Pancreas (tissue), 10 donors: ENCODE results near the gene TMEM106A. TPM values are rescaled to one million over a fixed set of nuclear protein-coding genes. Genes with fewer than 3 reads are reported as not detected.

Experiments
- ATAC-seq, 4 donors: fragments of 200-7000 bp; cut with Tn5 transposase; one replicate each; pipeline versions ENCODE4 v1.8.0 to v1.9.1; 2020; ENCODE audit warnings: mild to moderate bottlenecking in 4 of 4, moderate library complexity in 4 of 4
- DNase-seq, 6 donors: peaks; one replicate each; pipeline ENCODE4 v3.0.0-alpha.2; 2020
- FAIRE-seq: peaks from 2 replicates; lab custom pipeline; 2012; peaks lifted over from hg19 to GRCh38; lab: Jason Lieb, UNC
- H3K27ac ChIP-seq, 4 donors: fragments of 200-600 bp; sonication (generic); 1 replicate in 3 of 4; 2 replicates in 1 of 4; pipeline versions ENCODE4 v1.5.0 to v1.8.0; 2020
- H3K27me3 ChIP-seq, 4 donors: fragments of 200-600 bp; one replicate each; pipeline ENCODE4 v1.8.0; 2021
- H3K36me3 ChIP-seq, 3 donors: fragments of 200-600 bp; sonication (generic) in 1 of 3; one replicate each; pipeline versions ENCODE4 v1.5.0 to v1.8.0; 2020 to 2021
- H3K4me1 ChIP-seq, 3 donors: fragments of 200-600 bp; one replicate each; pipeline ENCODE4 v1.8.0; 2021
- H3K4me3 ChIP-seq, 4 donors: fragments of 200-600 bp; sonication (generic) in 2 of 4; one replicate each; pipeline versions ENCODE4 v1.5.0 to v1.8.0; 2020 to 2021
- H3K9me3 ChIP-seq, 4 donors: fragments of 200-600 bp; one replicate each; pipeline ENCODE4 v1.8.0; 2021
- WGBS, 2 donors: extraction: QIAGEN DNeasy Blood & Tissue Kit; methylation state at CpG; one replicate each; pipeline ENCODE4 v1.1.7; 2013; 5-methylcytosine and 5-hydroxymethylcytosine counted together
- intact Hi-C, 3 donors: fragments of 100-400 bp; cut with DNase I; formaldehyde crosslinking; loops; one replicate each; pipeline versions ENCODE4 v1.11.1 to v1.14.2; 2022
- polyA plus RNA-seq, 2 donors: library from polyadenylated mRNA; stranded (reverse); fragments of 200-250 nt; gene quantifications; one replicate each; pipeline ENCODE4 v1.2.3, GENCODE V29; 2013
- total RNA-seq, 6 donors: library from RNA; stranded (reverse); fragmentation: NEBNext Ultra II Directional in 4 of 6; extraction: Animal tissue kit (Norgen Biotek cat#: 25700) in 4 of 6; gene quantifications; one replicate each; pipeline versions ENCODE4 v1.2.1 to v1.2.4, GENCODE V29; 2021 to 2023
- TF ChIP-seq, protein P1 (sequence below), 4 donors: fragments of 200-600 bp; sonication (generic) in 3 of 4; IDR thresholded peaks; one replicate each; pipeline versions ENCODE4 v1.5.0 to v1.8.0; 2021; ENCODE audit warnings: antibody characterized with exemption in 4 of 4
- donor health status: healthy with polysubstance abuse.
- donor health status: DM: no; HTN: no; CAD: no; lungs with moderate emphysema.
- donor health status: DM: no; HTN: no; CAD: no.
- donor health status: control.
- donor health status: control.
- donor health status: Bipolar disorder and iron deficiency.
- donor health status: DM: yes; HTN: yes; CAD: no.
- donor health status: DM: no; HTN: no; CAD: no.
- donor health status: DM: no; HTN: no; CAD: no.
- donor health status: DM: yes; HTN: yes; CAD: no.

The TMEM106A gene
- total and polyA plus RNA-seq, 8 donors, result 1.4 to 7.9 (median 4.4) TPM

DNA sequence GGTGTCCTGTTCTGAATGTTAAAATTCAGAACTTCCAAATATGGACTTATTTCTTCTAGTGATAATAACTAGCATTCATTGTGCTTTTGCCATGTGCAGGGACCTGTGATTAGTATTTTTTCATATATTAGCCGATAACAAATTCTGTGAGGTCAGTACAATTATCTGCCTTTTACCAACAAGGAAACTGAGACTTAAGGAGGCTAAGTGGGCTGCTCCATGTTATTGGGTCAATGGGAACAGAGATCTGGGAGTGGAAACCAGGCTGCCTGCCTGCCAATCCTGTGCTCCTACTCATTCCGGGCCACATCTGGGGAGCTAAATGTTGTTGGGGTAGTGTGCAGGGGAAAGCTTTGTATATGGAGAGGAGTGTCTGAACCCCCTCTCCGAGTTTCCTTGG lies 3.7 kb downstream of the TMEM106A start:
- intact Hi-C loops, result loop anchor here in 1 of 3 donors (10.0 kb wide), 1 partner anchor 211 kb away; the partner anchor contains the start of gene IFI35
- 96 to 97% methylated on average over 3 of the region's 3 CpGs for WGBS, 2 donors
- DNase-seq (no peak), FAIRE-seq (no peak), ATAC-seq (no peak)
- Histone ChIP-seq H3K4me3 (no peak overlapping the region), H3K27me3 (no peaks in the 10 kb centered on the region), H3K4me1 (peaks cover 8 to 31% (median 21%) of the 10 kb centered on the region in 3 donors), H3K36me3 (no peaks in the 10 kb centered on the region), H3K27ac (no peak overlapping the region), H3K9me3 (no peaks in the 10 kb centered on the region)
- TF ChIP-seq, protein P1, sequence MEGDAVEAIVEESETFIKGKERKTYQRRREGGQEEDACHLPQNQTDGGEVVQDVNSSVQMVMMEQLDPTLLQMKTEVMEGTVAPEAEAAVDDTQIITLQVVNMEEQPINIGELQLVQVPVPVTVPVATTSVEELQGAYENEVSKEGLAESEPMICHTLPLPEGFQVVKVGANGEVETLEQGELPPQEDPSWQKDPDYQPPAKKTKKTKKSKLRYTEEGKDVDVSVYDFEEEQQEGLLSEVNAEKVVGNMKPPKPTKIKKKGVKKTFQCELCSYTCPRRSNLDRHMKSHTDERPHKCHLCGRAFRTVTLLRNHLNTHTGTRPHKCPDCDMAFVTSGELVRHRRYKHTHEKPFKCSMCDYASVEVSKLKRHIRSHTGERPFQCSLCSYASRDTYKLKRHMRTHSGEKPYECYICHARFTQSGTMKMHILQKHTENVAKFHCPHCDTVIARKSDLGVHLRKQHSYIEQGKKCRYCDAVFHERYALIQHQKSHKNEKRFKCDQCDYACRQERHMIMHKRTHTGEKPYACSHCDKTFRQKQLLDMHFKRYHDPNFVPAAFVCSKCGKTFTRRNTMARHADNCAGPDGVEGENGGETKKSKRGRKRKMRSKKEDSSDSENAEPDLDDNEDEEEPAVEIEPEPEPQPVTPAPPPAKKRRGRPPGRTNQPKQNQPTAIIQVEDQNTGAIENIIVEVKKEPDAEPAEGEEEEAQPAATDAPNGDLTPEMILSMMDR (IDR thresholded peaks at IDR 0.05), result no peak

DNA sequence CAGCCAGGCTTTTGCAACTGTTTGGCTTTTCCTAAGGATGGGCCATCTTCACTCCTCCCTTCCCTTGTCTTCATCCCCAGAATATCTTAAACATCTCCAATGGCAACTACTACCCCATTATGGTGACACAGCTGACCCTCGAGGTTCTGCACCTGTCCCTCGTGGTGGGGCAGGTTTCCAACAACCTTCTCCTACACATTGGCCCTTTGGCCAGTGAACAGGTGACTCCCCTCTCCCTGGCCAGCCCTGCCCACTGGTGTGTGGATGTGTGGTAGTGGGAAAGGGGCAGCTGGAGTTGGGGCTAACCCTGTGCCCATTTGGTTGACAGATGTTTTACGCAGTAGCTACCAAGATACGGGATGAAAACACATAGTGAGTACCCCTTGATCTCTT lies 4.7 kb downstream of the TMEM106A start:
- Histone ChIP-seq H3K9me3 (no peaks in the 10 kb centered on the region), H3K36me3 (no peaks in the 10 kb centered on the region), H3K27ac (no peak overlapping the region), H3K4me3 (no peak overlapping the region), H3K4me1 (peaks cover 8 to 27% (median 15%) of the 10 kb centered on the region in 3 donors), H3K27me3 (no peaks in the 10 kb centered on the region)
- ATAC-seq (no peak), FAIRE-seq (no peak), DNase-seq (no peak)
- intact Hi-C loops, result loop anchor here in 1 of 3 donors (10.0 kb wide), 1 partner anchor 212 kb away; the partner anchor contains the start of gene IFI35
- 40 to 56% methylated on average over 4 of the region's 4 CpGs for WGBS, 2 donors
- TF ChIP-seq, protein P1 (IDR thresholded peaks at IDR 0.05), result no peak

DNA sequence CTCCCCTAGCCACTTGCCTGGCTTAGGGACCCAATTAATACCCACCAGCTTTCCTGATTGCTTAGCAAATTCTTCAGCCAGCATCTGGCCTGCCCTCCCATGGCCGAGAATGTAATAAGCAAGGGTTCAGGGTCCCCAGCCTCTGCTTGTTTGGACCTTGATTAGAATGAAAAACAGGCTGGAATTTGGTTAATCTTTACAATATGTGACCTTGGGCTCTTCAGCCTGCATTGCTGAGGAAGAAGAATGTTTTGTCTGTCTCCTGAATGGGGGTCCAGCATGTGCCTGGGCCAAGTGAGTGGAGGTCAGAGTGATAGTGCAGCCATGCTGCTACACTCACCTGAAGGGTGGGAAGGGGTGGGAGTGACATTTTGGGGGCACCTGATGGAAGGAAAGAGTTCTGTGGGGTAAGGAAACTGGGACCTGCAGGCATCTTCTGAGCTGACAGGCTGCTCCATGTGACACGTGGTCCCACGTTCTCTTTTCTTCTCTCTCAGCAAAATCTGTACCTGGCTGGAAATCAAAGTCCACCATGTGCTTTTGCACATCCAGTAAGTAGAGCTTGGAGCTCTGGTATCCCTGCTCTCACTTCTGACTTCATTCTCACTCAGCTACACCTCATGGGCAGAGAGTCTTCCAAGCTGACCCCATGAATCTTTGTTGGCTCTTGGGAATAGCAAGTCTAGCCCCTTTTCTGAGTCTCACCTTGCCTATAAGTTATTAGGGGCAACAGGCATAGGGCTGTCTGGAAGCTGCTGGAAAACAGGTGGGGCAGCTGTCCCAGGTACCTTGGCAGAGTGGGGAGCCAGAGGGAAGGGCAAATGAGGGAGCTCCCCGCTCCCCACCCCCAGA lies 5.3 kb downstream of the TMEM106A start:
- ATAC-seq, result no peak
- DNase-seq, result no peak
- H3K4me1 ChIP-seq, result peaks cover 8 to 27% (median 15%) of the 10 kb centered on the region in 3 donors
- intact Hi-C loops, result loop anchor here in 1 of 3 donors (10.0 kb wide), 1 partner anchor 212 kb away; the partner anchor contains the start of gene IFI35
- no peak overlapping the region for H3K4me3 ChIP-seq
- no peak for FAIRE-seq
- H3K27me3 ChIP-seq, result no peaks in the 10 kb centered on the region
- H3K36me3 ChIP-seq, result no peaks in the 10 kb centered on the region
- H3K27ac ChIP-seq, result no peak overlapping the region
- H3K9me3 ChIP-seq, result no peaks in the 10 kb centered on the region
- 48 to 58% methylated on average over 4 of the region's 4 CpGs for WGBS, 2 donors
- TF ChIP-seq, protein P1 (IDR thresholded peaks at IDR 0.05), result no peak

DNA sequence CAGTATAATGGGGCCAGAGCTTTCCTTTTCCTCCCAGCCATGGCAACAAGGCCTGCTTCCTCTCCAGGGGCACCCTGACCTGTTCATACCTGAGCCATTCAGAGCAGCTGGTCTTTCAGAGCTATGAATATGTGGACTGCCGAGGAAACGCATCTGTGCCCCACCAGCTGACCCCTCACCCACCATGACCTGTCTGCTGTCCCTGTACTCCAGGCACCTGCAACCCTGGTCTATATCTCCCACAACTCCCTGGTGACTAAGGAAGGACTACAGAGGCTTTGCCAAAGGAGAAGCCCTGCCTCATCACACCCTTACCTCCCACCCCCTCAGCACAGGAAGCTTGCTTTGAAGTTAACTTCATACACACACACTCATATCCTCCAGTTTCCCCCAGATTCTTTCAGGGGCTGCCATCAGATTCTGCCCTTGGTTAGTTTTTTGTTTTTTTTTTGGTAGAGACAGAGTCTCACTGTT lies 6.0 kb downstream of the TMEM106A start:
- 91 to 100% methylated on average over 2 of the region's 2 CpGs for WGBS, 2 donors
- H3K36me3 ChIP-seq, result no peaks in the 10 kb centered on the region
- intact Hi-C loops, result loop anchor here in 1 of 3 donors (10.0 kb wide), 1 partner anchor 213 kb away; the partner anchor contains the start of gene IFI35

More for the DNA sequence above, 6.0 kb downstream of the TMEM106A start:
- TF ChIP-seq, protein P1 (IDR thresholded peaks at IDR 0.05), result no peak
- H3K27ac ChIP-seq, result no peak overlapping the region
- peaks cover 6 to 22% (median 11%) of the 10 kb centered on the region in 3 donors for H3K4me1 ChIP-seq
- no peak for DNase-seq
- FAIRE-seq, result no peak
- ATAC-seq, result no peak
- H3K4me3 ChIP-seq, result no peak overlapping the region
- no peaks in the 10 kb centered on the region for H3K9me3 ChIP-seq
- H3K27me3 ChIP-seq, result no peaks in the 10 kb centered on the region
